ENCODE measurements around the gene INPP5E.

DNA sequence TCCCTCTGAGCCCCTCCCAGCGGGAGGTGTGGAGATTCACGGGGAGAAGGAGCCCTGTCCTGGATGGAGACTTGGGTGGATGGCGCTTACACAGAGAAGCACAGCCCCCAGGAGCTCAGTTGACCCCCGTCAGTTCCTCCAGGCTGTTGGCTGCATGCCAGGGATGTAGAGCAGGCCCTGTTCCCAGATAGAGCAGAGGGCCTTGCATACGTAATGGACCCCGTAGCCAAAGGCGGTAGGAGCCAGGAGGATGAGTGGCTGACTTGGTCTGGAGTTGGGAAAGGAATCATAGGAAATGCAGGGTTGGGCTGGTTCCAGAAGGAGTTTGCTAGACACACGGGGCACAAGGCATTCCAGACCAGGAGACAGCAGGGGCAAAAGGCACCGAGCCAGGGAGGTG is 26.7 kb downstream of the INPP5E start:
- TF ChIP-seq POLR2A (IDR thresholded peaks at IDR 0.05) (no peak), CTCF (IDR thresholded peaks at IDR 0.05) (no peak)
